ENCODE data around the gene FYTTD1.

The FYTTD1 gene

GRCh38 chr3:197789309-197789708 is 39.6 kb downstream of the FYTTD1 start:
- POLR2A ChIA-PET, result interaction anchor here (0.9 kb wide), 1 partner anchor 52 kb away, joined by 3 read pairs; no protein-coding TSS in a partner anchor
- 100% methylated on average over 3 of the region's 3 CpGs for WGBS (ENCODE audit: insufficient coverage)

GRCh38 chr3:197790033-197790432 is 40.4 kb downstream of the FYTTD1 start:
- DNase-seq, result no peak
- Histone ChIP-seq H3K4me1 (ENCODE audit: control extremely low read depth in 1 of 4, control insufficient read depth in 4 of 4, insufficient read depth in 4 of 4, low read length in 3 of 4) (peaks cover 9 to 24% (median 13%) of the 10 kb centered on the region in 4 experiments), H3K27me3 (replicated peaks in 2 of 5; ENCODE audit: control insufficient read depth in 4 of 5, insufficient read depth in 5 of 5, low read length in 4 of 5) (no peaks in the 10 kb centered on the region), H3K36me3 (ENCODE audit: control insufficient read depth in 4 of 4, insufficient read depth in 4 of 4, low read length in 3 of 4) (no peaks in the 10 kb centered on the region), H3K27ac (ENCODE audit: insufficient read depth in 1 of 2, low read depth in 1 of 2, low read length in 2 of 2, poor library complexity in 1 of 2, severe bottlenecking in 2 of 2) (no peak overlapping the region), H3K9me3 (ENCODE audit: control extremely low read depth in 1 of 5, control insufficient read depth in 4 of 5, insufficient read depth in 2 of 5, low read depth in 1 of 5, low read length in 4 of 5) (no peaks in the 10 kb centered on the region), H3K4me3 (ENCODE audit: control insufficient read depth in 1 of 7, extremely low read depth in 1 of 7, insufficient read depth in 4 of 7, low read depth in 2 of 7, low read length in 6 of 7) (peak overlapping the region in 2 of 7 experiments; percentile 80 to 90)
- CTCF ChIA-PET, result interaction anchor here (1.2 to 4.1 kb wide), 4 partner anchors 12 to 98 kb away, joined by 3 to 26 read pairs (median 5); no protein-coding TSS in a partner anchor
- WGBS (ENCODE audit: insufficient coverage), result no CpG with 5 or more reads among the region's 1 CpG
- POLR2A ChIA-PET, result no interaction called here

More at GRCh38 chr3:197789309-197789708, 39.6 kb downstream of the FYTTD1 start:
- H3K27me3 ChIP-seq (replicated peaks in 2 of 5; ENCODE audit: control insufficient read depth in 4 of 5, insufficient read depth in 5 of 5, low read length in 4 of 5), result no peaks in the 10 kb centered on the region
- no peaks in the 10 kb centered on the region for H3K9me3 ChIP-seq (ENCODE audit: control extremely low read depth in 1 of 5, control insufficient read depth in 4 of 5, insufficient read depth in 2 of 5, low read depth in 1 of 5, low read length in 4 of 5)
- H3K4me1 ChIP-seq (ENCODE audit: control extremely low read depth in 1 of 4, control insufficient read depth in 4 of 4, insufficient read depth in 4 of 4, low read length in 3 of 4), result peaks cover 9 to 24% (median 13%) of the 10 kb centered on the region in 4 experiments
- H3K36me3 ChIP-seq (ENCODE audit: control insufficient read depth in 4 of 4, insufficient read depth in 4 of 4, low read length in 3 of 4), result peaks cover 0 to 4% (median 2%) of the 10 kb centered on the region in 4 experiments
- no peak overlapping the region for H3K4me3 ChIP-seq (ENCODE audit: control insufficient read depth in 1 of 7, extremely low read depth in 1 of 7, insufficient read depth in 4 of 7, low read depth in 2 of 7, low read length in 6 of 7)
- CTCF ChIA-PET, result interaction anchor here (0.8 to 4.1 kb wide), 6 partner anchors 12 to 97 kb away, joined by 3 to 26 read pairs (median 4); no protein-coding TSS in a partner anchor
- no peak overlapping the region for H3K27ac ChIP-seq (ENCODE audit: insufficient read depth in 1 of 2, low read depth in 1 of 2, low read length in 2 of 2, poor library complexity in 1 of 2, severe bottlenecking in 2 of 2)
- DNase-seq, result no peak

GRCh38 chr3:197791113-197791891 is 41.6 kb downstream of the FYTTD1 start, which contains the start of gene LRCH3:
Gene LRCH3, plus strand, starts transcription at chr3:197791254. Its CDS starts 25 bp downstream, at chr3:197791279.
- Histone ChIP-seq H3K4me1 (ENCODE audit: control extremely low read depth in 1 of 4, control insufficient read depth in 4 of 4, insufficient read depth in 4 of 4, low read length in 3 of 4) (peaks cover 9 to 24% (median 13%) of the 10 kb centered on the region in 4 experiments), H3K27me3 (replicated peaks in 2 of 5; ENCODE audit: control insufficient read depth in 4 of 5, insufficient read depth in 5 of 5, low read length in 4 of 5) (no peaks in the 10 kb centered on the region), H3K36me3 (ENCODE audit: control insufficient read depth in 4 of 4, insufficient read depth in 4 of 4, low read length in 3 of 4) (no peaks in the 10 kb centered on the region), H3K9me3 (ENCODE audit: control extremely low read depth in 1 of 5, control insufficient read depth in 4 of 5, insufficient read depth in 2 of 5, low read depth in 1 of 5, low read length in 4 of 5) (no peaks in the 10 kb centered on the region), H3K4me3 (ENCODE audit: control insufficient read depth in 1 of 7, extremely low read depth in 1 of 7, insufficient read depth in 4 of 7, low read depth in 2 of 7, low read length in 6 of 7) (peak within 1 kb of the TSS; percentile 80 to 95 (median 92)), H3K27ac (ENCODE audit: insufficient read depth in 1 of 2, low read depth in 1 of 2, low read length in 2 of 2, poor library complexity in 1 of 2, severe bottlenecking in 2 of 2) (peak within 1 kb of the TSS; percentile 93 to 97)
- peak; percentile 83 to 87 (median 84) for DNase-seq
- ChIA-PET POLR2A (interaction anchor here (0.9 to 1.5 kb wide), 3 partner anchors 9 to 41 kb away, joined by 3 to 6 read pairs (median 5); no protein-coding TSS in a partner anchor), CTCF (interaction anchor here (1.0 to 4.1 kb wide), 6 partner anchors 9 to 42 kb away, joined by 3 to 26 read pairs (median 4); no protein-coding TSS in a partner anchor)
- under 1% methylated on average over 65 of the region's 83 CpGs for WGBS (ENCODE audit: insufficient coverage)

- peak in 2 of 3 donors; percentile 29 to 32 for DNase-seq
These were observed 42.4 kb downstream of the FYTTD1 start for GRCh38 chr3:197791892-197792647.

GRCh38 chr3:197793247-197793646 is 43.6 kb downstream of the FYTTD1 start:
- H3K27me3 ChIP-seq (replicated peaks in 2 of 5; ENCODE audit: control insufficient read depth in 4 of 5, insufficient read depth in 5 of 5, low read length in 4 of 5), result no peaks in the 10 kb centered on the region
- WGBS (ENCODE audit: insufficient coverage), result no CpG with 5 or more reads among the region's 2 CpGs
- peaks cover 9 to 20% (median 15%) of the 10 kb centered on the region in 4 experiments for H3K4me1 ChIP-seq (ENCODE audit: control extremely low read depth in 1 of 4, control insufficient read depth in 4 of 4, insufficient read depth in 4 of 4, low read length in 3 of 4)
- peak; percentile 30 to 75 (median 60) for DNase-seq
- ChIA-PET POLR2A (no interaction called here), CTCF (interaction anchor here (1.2 kb wide), 1 partner anchor 9 kb away, joined by 7 read pairs; no protein-coding TSS in a partner anchor)
- no peaks in the 10 kb centered on the region for H3K36me3 ChIP-seq (ENCODE audit: control insufficient read depth in 4 of 4, insufficient read depth in 4 of 4, low read length in 3 of 4)
- peak overlapping the region in 1 of 2 experiments; percentile 29 for H3K27ac ChIP-seq (ENCODE audit: insufficient read depth in 1 of 2, low read depth in 1 of 2, low read length in 2 of 2, poor library complexity in 1 of 2, severe bottlenecking in 2 of 2)
- H3K4me3 ChIP-seq (ENCODE audit: control insufficient read depth in 1 of 7, extremely low read depth in 1 of 7, insufficient read depth in 4 of 7, low read depth in 2 of 7, low read length in 6 of 7), result peak overlapping the region in 1 of 7 experiments; percentile 33
- no peaks in the 10 kb centered on the region for H3K9me3 ChIP-seq (ENCODE audit: control extremely low read depth in 1 of 5, control insufficient read depth in 4 of 5, insufficient read depth in 2 of 5, low read depth in 1 of 5, low read length in 4 of 5)

More at GRCh38 chr3:197791892-197792647, 42.4 kb downstream of the FYTTD1 start:
- POLR2A ChIA-PET, result interaction anchor here (1.3 to 1.5 kb wide), 2 partner anchors 9 to 10 kb away, joined by 3 to 5 read pairs; no protein-coding TSS in a partner anchor
- no peaks in the 10 kb centered on the region for H3K9me3 ChIP-seq (ENCODE audit: control extremely low read depth in 1 of 5, control insufficient read depth in 4 of 5, insufficient read depth in 2 of 5, low read depth in 1 of 5, low read length in 4 of 5)
- no peaks in the 10 kb centered on the region for H3K27me3 ChIP-seq (replicated peaks in 2 of 5; ENCODE audit: control insufficient read depth in 4 of 5, insufficient read depth in 5 of 5, low read length in 4 of 5)
- no peaks in the 10 kb centered on the region for H3K36me3 ChIP-seq (ENCODE audit: control insufficient read depth in 4 of 4, insufficient read depth in 4 of 4, low read length in 3 of 4)
- whole genome bisulfite sequencing (ENCODE audit: insufficient coverage), result 15% methylated on average over 15 of the region's 25 CpGs
- H3K4me3 ChIP-seq (ENCODE audit: control insufficient read depth in 1 of 7, extremely low read depth in 1 of 7, insufficient read depth in 4 of 7, low read depth in 2 of 7, low read length in 6 of 7), result peak overlapping the region; percentile 80 to 95 (median 92)
- CTCF ChIA-PET, result interaction anchor here (1.0 to 4.1 kb wide), 5 partner anchors 10 to 43 kb away, joined by 3 to 26 read pairs (median 3); no protein-coding TSS in a partner anchor
- H3K27ac ChIP-seq (ENCODE audit: insufficient read depth in 1 of 2, low read depth in 1 of 2, low read length in 2 of 2, poor library complexity in 1 of 2, severe bottlenecking in 2 of 2), result peak overlapping the region; percentile 93 to 97
- peaks cover 9 to 24% (median 13%) of the 10 kb centered on the region in 4 experiments for H3K4me1 ChIP-seq (ENCODE audit: control extremely low read depth in 1 of 4, control insufficient read depth in 4 of 4, insufficient read depth in 4 of 4, low read length in 3 of 4)

- H3K27ac ChIP-seq (ENCODE audit: insufficient read depth in 1 of 2, low read depth in 1 of 2, low read length in 2 of 2, poor library complexity in 1 of 2, severe bottlenecking in 2 of 2), result no peak overlapping the region
- no peaks in the 10 kb centered on the region for H3K36me3 ChIP-seq (ENCODE audit: control insufficient read depth in 4 of 4, insufficient read depth in 4 of 4, low read length in 3 of 4)
- no peaks in the 10 kb centered on the region for H3K9me3 ChIP-seq (ENCODE audit: control extremely low read depth in 1 of 5, control insufficient read depth in 4 of 5, insufficient read depth in 2 of 5, low read depth in 1 of 5, low read length in 4 of 5)
- ChIA-PET POLR2A (no interaction called here), CTCF (interaction anchor here (1.2 kb wide), 1 partner anchor 9 kb away, joined by 7 read pairs; no protein-coding TSS in a partner anchor)
- H3K4me3 ChIP-seq (ENCODE audit: control insufficient read depth in 1 of 7, extremely low read depth in 1 of 7, insufficient read depth in 4 of 7, low read depth in 2 of 7, low read length in 6 of 7), result no peak overlapping the region
- WGBS (ENCODE audit: insufficient coverage), result 100% methylated on average over 1 of the region's 1 CpG
- H3K4me1 ChIP-seq (ENCODE audit: control extremely low read depth in 1 of 4, control insufficient read depth in 4 of 4, insufficient read depth in 4 of 4, low read length in 3 of 4), result peaks cover 9 to 26% (median 16%) of the 10 kb centered on the region in 4 experiments
- no peaks in the 10 kb centered on the region for H3K27me3 ChIP-seq (replicated peaks in 2 of 5; ENCODE audit: control insufficient read depth in 4 of 5, insufficient read depth in 5 of 5, low read length in 4 of 5)
- no peak for DNase-seq
These were observed 44.4 kb downstream of the FYTTD1 start for GRCh38 chr3:197794115-197794514.

Measured in common myeloid progenitor, CD34-positive (primary cell).